ENCODE data around the gene STAT3. TPM values are rescaled to one million over a fixed set of nuclear protein-coding genes. Genes with fewer than 3 reads are reported as not detected.

The STAT3 gene
- total RNA-seq, 4 donors from 2014 or later = 146 to 253 (median 205) TPM

GRCh38 chr17:42276609-42277341 is 111.5 kb downstream of the STAT3 start:
- H3K27me3 ChIP-seq = no peaks in the 10 kb centered on the region
- TF ChIP-seq EP300 (IDR thresholded peaks at IDR 0.05) (no peak), CTCF (IDR thresholded peaks at IDR 0.05) (peak in 1 of 4 experiments; percentile 2)
- WGBS, 2 donors (ENCODE audit: low coverage in 1 of 2) = 0% methylated on average over 3 of the region's 44 CpGs; no CpG with 5 or more reads in 1 of the 2 donors
- peak overlapping the region; percentile 69 to 94 for H3K4me3 ChIP-seq
- ATAC-seq = peak; percentile 38
- no peaks in the 10 kb centered on the region for H3K36me3 ChIP-seq
- peak overlapping the region; percentile 83 to 96 (median 91) for H3K27ac ChIP-seq
- H3K4me1 ChIP-seq = peaks cover 7 to 46% (median 12%) of the 10 kb centered on the region in 3 donors
- H3K9me3 ChIP-seq = no peaks in the 10 kb centered on the region

DNA sequence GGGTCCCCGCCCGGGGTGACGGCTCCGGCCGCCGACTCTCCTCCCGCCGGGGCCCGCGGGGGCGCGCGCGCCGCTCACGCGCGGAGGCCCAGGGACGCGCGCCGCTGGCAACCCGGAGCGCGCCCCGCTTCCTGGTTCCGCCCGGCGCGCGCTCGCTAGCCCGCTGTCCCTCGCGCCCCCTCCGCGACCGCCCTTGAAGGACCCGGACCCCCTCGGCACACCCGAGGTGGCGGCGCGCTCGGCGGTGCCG is 112.0 kb downstream of the STAT3 start, which contains the start of gene STAT5B:
Gene STAT5B (minus strand): TSS at position 33 of the 250 bp plus-strand sequence. CDS start 44,264 bp downstream, outside the sequence.
- WGBS, 2 donors (ENCODE audit: low coverage in 1 of 2) = no CpG with 5 or more reads among the region's 47 CpGs

DNA sequence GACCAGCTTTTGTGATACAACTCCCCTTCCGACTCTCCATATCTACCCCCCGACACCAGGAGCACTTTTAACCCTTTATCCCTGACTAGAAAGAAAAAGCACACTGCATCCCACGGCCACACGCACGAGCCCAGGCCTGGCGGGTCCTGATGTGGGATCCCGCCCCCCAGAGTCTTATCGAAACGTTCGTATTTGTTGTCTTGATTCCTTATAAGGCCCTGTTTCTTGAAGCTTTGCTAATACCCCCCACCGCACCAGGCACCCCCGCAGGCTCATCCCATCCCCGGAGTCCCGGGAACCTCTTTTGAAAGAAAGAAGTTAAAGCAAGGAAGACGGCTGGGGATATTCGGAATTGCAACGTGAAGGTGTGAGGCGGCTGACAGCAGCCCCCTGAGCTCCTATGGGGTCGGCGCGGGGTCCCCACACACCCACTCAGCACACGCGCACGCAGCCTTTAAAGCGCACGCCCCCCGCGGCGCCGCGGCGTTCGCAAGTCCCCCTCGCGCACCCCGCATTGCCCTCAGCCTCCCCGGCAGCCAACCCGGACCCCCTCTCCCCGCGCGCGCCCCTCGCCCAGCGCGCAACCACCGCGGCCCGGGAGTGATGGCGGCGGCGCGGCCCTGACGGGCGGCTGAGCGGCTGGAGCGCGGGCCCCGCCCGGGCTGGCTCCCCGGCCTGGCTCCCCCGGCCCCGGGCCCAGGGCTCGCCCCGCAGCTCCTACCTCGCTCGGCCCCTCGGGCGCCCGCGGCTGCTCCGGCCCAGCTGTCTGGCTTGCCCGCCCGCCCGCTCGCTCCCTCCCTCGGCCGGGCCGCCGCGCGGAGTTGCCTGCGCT is 112.5 kb downstream of the STAT3 start:
- Histone ChIP-seq H3K27me3 (no peaks in the 10 kb centered on the region), H3K4me3 (peak overlapping the region; percentile 69 to 94), H3K4me1 (peaks cover 7 to 56% (median 12%) of the 10 kb centered on the region in 3 donors), H3K27ac (peak overlapping the region; percentile 69 to 96 (median 91)), H3K9me3 (no peaks in the 10 kb centered on the region), H3K36me3 (no peaks in the 10 kb centered on the region)
- TF ChIP-seq POLR2A (IDR thresholded peaks at IDR 0.05) (no peak), POLR2AphosphoS5 (IDR thresholded peaks at IDR 0.05) (peak; percentile 32)
- peak; percentile 72 for ATAC-seq
- 0% methylated on average over 10 to 11 of the region's 82 CpGs for WGBS, 2 donors (ENCODE audit: low coverage in 1 of 2)

More for the DNA sequence above, 112.0 kb downstream of the STAT3 start, which contains the start of gene STAT5B:
- H3K4me3 ChIP-seq = peak within 1 kb of the TSS; percentile 69 to 94
- peak within 1 kb of the TSS; percentile 83 to 96 (median 91) for H3K27ac ChIP-seq
- peaks cover 7 to 50% (median 12%) of the 10 kb centered on the region in 3 donors for H3K4me1 ChIP-seq
- H3K27me3 ChIP-seq = no peaks in the 10 kb centered on the region
- no peak for TF ChIP-seq CTCF (IDR thresholded peaks at IDR 0.05)
- no peak for TF ChIP-seq EP300 (IDR thresholded peaks at IDR 0.05)
- TF ChIP-seq POLR2A (IDR thresholded peaks at IDR 0.05) = peak; percentile 63 to 91
- no peaks in the 10 kb centered on the region for H3K36me3 ChIP-seq
- H3K9me3 ChIP-seq = no peaks in the 10 kb centered on the region
- peak; percentile 88 for ATAC-seq

GRCh38 chr17:42274812-42275526 is 113.3 kb downstream of the STAT3 start:
- ATAC-seq = no peak
- Histone ChIP-seq H3K9me3 (no peaks in the 10 kb centered on the region), H3K36me3 (no peaks in the 10 kb centered on the region), H3K27ac (peak overlapping the region in 3 of 4 donors; percentile 90 to 96 (median 92)), H3K27me3 (no peaks in the 10 kb centered on the region), H3K4me3 (peak overlapping the region; percentile 69 to 94), H3K4me1 (peaks cover 7 to 64% (median 12%) of the 10 kb centered on the region in 3 donors)
- TF ChIP-seq POLR2AphosphoS5 (IDR thresholded peaks at IDR 0.05) (no peak), POLR2A (IDR thresholded peaks at IDR 0.05) (no peak), CTCF (IDR thresholded peaks at IDR 0.05) (no peak), EP300 (IDR thresholded peaks at IDR 0.05) (no peak)
- 15 to 24% methylated on average over 10 to 13 of the region's 13 CpGs for WGBS, 2 donors (ENCODE audit: low coverage in 1 of 2)

DNA sequence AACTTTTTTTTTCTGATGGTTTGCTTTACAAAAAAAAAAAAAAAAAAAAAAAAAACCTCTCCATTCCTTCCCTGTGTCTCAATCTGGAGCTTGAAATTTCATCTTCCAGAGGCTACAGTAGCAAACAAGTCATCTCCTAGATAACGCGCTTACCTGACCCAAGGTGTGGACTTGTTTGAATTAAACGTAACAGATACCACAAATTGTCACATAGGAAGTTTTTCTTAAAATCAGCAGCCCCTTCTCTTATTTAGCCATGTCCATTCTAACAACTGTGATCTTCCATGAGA is 114.0 kb downstream of the STAT3 start:
- H3K9me3 ChIP-seq = no peaks in the 10 kb centered on the region
- TF ChIP-seq POLR2A (IDR thresholded peaks at IDR 0.05) (no peak), POLR2AphosphoS5 (IDR thresholded peaks at IDR 0.05) (no peak)
- H3K4me3 ChIP-seq = no peak overlapping the region
- WGBS, 2 donors (ENCODE audit: low coverage in 1 of 2) = 77 to 97% methylated on average over 3 of the region's 3 CpGs
- H3K27me3 ChIP-seq = no peaks in the 10 kb centered on the region
- peaks cover 7 to 71% (median 12%) of the 10 kb centered on the region in 3 donors for H3K4me1 ChIP-seq
- no peak overlapping the region for H3K27ac ChIP-seq
- no peak for ATAC-seq
- H3K36me3 ChIP-seq = no peaks in the 10 kb centered on the region
